ENCODE data around the gene GP1BA. TPM values are rescaled to one million over a fixed set of nuclear protein-coding genes. Genes with fewer than 3 reads are reported as not detected.
"Not testable (repeated sequence)": the region's sequence is repeated elsewhere in the genome, so short reads cannot be mapped to it uniquely, and the experiment has no call there.

The GP1BA gene
- total RNA-seq, 4 donors from 2014 or later, result 0.19 TPM; not detected in 3

DNA sequence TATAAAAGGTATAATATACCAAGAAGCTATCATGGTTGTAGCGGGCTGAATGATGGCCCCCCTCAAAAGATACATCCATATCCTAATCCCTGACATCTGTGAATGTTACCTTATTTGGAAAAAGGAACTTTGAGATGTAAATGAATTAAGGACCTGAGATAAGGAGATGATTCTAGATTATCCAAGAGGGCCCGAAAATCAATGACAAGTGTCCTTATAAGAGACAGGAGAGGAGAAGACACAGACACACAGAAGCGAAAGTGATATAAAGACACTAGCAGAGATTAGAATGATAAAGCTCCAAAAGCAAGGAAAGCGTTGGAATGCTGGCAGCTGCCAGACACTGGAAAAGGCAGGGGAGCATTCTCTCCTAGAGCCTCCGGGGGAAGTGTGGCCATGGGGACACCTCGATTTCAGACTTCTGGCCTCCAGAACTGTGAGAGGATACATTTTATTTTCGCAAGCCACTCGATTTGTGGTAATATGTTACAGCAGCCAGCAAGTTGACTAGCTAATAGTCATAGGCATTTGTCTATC lies 12.5 kb upstream of the GP1BA start:
- TF ChIP-seq POLR2AphosphoS5 (IDR thresholded peaks at IDR 0.05) (no peak), EP300 (IDR thresholded peaks at IDR 0.05) (no peak), POLR2A (IDR thresholded peaks at IDR 0.05) (no peak)
- TF ChIP-seq, protein P1, sequence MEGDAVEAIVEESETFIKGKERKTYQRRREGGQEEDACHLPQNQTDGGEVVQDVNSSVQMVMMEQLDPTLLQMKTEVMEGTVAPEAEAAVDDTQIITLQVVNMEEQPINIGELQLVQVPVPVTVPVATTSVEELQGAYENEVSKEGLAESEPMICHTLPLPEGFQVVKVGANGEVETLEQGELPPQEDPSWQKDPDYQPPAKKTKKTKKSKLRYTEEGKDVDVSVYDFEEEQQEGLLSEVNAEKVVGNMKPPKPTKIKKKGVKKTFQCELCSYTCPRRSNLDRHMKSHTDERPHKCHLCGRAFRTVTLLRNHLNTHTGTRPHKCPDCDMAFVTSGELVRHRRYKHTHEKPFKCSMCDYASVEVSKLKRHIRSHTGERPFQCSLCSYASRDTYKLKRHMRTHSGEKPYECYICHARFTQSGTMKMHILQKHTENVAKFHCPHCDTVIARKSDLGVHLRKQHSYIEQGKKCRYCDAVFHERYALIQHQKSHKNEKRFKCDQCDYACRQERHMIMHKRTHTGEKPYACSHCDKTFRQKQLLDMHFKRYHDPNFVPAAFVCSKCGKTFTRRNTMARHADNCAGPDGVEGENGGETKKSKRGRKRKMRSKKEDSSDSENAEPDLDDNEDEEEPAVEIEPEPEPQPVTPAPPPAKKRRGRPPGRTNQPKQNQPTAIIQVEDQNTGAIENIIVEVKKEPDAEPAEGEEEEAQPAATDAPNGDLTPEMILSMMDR (IDR thresholded peaks at IDR 0.05), result no peak
- Histone ChIP-seq H3K4me1 (no peaks in the 10 kb centered on the region), H3K9me3 (no peaks in the 10 kb centered on the region), H3K27ac (no peak overlapping the region), H3K27me3 (no peaks in the 10 kb centered on the region), H3K4me3 (no peak overlapping the region), H3K36me3 (no peaks in the 10 kb centered on the region)
- 47 to 52% methylated on average over 6 to 8 of the region's 8 CpGs for WGBS, 2 donors (ENCODE audit: low coverage in 1 of 2)
- ATAC-seq, result no peak

DNA sequence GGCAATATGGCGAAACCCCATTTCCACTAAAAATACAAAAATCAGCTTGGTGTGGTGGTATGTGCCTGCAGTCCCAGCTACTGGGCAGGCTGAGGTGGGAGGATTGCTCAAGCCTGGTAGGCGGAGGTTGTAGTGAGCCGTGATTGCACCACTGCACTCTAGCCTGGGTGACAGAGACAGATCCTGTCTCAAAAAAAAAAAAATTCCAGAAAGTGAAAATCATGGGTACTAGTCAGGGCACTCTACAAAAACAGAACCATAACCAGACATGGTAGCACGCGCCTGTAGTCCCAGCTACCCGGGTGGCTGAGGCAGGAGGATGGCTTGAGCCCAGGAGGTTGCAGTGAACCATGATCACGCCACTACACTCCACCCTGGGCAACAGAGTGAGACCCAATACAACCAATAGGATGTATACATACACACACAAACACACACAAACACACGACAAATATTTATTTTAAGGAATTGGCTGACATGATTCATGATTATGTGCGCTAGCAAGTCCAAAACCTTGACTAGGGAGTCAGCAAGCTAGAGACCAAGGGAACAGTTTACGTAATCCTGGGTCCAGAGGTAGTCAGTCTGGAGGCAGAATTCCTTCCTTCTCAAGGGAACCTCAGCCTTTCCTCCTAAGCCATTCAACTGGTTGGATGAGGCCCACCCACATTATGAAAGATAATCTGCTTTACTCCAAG lies 11.6 kb upstream of the GP1BA start:
- 80 to 88% methylated on average over 9 of the region's 10 CpGs for WGBS, 2 donors (ENCODE audit: low coverage in 1 of 2)
- no peak for ATAC-seq
- H3K4me1 ChIP-seq, result no peaks in the 10 kb centered on the region
- H3K4me3 ChIP-seq, result no peak overlapping the region
- no peaks in the 10 kb centered on the region for H3K27me3 ChIP-seq
- H3K27ac ChIP-seq, result no peak overlapping the region
- no peaks in the 10 kb centered on the region for H3K36me3 ChIP-seq
- no peaks in the 10 kb centered on the region for H3K9me3 ChIP-seq
- TF ChIP-seq POLR2AphosphoS5 (IDR thresholded peaks at IDR 0.05), result no peak
- TF ChIP-seq, protein P1 (IDR thresholded peaks at IDR 0.05), result no peak
- no peak for TF ChIP-seq EP300 (IDR thresholded peaks at IDR 0.05)
- no peak for TF ChIP-seq POLR2A (IDR thresholded peaks at IDR 0.05)

DNA sequence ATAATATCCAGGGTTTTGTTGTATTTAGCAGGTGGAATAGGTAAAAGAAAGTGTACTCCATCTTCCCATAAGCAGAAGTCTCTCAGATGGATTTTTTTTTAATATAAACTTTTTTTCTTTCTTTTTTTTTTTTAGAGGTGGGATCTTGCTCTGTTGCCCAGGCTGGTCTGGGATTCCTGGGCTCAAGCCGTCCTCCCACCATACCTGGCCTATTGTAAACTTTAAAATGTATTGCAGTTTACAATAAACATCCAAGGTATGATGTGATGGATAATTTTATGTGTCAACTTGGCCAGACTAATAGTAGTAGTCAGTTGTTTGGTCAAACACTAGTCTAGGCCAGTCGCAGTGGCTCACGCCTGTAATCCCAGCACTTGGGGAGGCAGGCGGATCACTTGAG lies 10.8 kb upstream of the GP1BA start:
- Histone ChIP-seq H3K9me3 (no peaks in the 10 kb centered on the region), H3K27me3 (no peaks in the 10 kb centered on the region), H3K27ac (no peak overlapping the region), H3K4me1 (no peaks in the 10 kb centered on the region), H3K4me3 (no peak overlapping the region), H3K36me3 (no peaks in the 10 kb centered on the region)
- 50 to 71% methylated on average over 1 of the region's 4 CpGs for WGBS, 2 donors (ENCODE audit: low coverage in 1 of 2)
- ATAC-seq, result no peak
- TF ChIP-seq EP300 (IDR thresholded peaks at IDR 0.05) (no peak), POLR2A (IDR thresholded peaks at IDR 0.05) (no peak), POLR2AphosphoS5 (IDR thresholded peaks at IDR 0.05) (no peak)

DNA sequence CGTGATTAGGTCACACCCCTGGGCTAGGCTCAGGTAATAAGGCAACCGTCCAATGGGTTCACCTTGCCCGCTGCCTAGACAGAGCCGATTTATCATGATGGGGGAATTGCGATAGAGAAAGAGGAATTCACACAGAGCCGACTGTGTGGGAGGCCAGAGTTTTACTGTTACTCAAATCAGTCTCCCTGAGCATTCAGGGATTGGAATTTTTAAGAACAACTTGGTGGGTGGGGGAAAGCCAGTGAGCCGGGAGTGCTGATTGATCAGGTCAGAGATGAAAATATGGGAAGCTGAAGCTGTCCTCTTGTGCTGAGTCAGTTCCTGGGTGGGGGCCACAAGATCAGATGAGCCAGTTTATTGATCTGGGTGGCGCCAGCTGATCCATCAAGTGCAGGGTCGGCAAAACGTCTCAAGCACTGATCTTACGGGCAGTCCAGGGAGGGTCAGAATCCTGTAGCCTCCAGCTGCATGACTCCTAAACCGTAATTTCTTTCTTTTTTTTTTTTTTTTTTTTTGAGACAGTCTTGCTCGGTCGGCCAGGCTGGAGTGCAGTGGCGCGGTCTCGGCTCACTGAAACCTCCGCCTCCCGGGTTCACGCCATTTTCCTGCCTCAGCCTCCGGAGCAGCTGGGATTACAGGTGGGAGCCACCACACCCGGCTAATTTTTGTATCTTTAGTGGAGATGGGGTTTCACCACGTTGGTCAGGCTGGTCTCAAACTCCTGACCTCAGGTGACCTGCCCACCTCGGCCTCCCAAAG lies 5.3 kb upstream of the GP1BA start:
- not testable (repeated sequence) for H3K27me3 ChIP-seq, H3K27ac ChIP-seq, H3K4me1 ChIP-seq, ATAC-seq, H3K36me3 ChIP-seq, H3K4me3 ChIP-seq, H3K9me3 ChIP-seq
- 78 to 82% methylated on average over 12 to 14 of the region's 24 CpGs for WGBS, 2 donors (ENCODE audit: low coverage in 1 of 2)

DNA sequence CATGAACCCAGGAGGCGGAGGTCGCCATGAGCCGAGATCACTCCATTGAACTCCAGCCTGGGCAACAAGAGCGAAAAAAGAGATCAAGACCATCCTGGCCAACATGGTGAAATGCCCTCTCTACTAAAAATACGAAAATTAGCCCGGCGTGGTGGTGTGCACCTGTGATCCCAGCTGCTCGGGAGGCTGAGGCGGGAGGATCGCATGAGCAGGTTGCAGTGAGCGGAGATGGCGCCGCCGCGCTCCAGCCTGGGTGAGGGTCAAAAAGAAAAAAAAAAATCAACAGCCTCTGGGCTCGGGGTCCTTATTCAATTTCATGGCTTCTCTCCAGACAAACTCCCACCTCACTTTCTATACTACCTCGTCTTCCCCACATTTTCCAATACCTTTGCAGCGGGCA lies 3.2 kb upstream of the GP1BA start:
- Histone ChIP-seq H3K36me3 (no peaks in the 10 kb centered on the region), H3K27ac (no peak overlapping the region), H3K4me1 (peaks cover 0 to 5% (median 0%) of the 10 kb centered on the region in 3 donors), H3K4me3 (no peak overlapping the region), H3K9me3 (no peaks in the 10 kb centered on the region), H3K27me3 (no peaks in the 10 kb centered on the region)
- 98 to 99% methylated on average over 11 to 15 of the region's 18 CpGs for WGBS, 2 donors (ENCODE audit: low coverage in 1 of 2)
- TF ChIP-seq POLR2A (IDR thresholded peaks at IDR 0.05) (no peak), POLR2AphosphoS5 (IDR thresholded peaks at IDR 0.05) (no peak), EP300 (IDR thresholded peaks at IDR 0.05) (no peak)
- TF ChIP-seq, protein P1 (IDR thresholded peaks at IDR 0.05), result no peak
- no peak for ATAC-seq

Measured in gastroesophageal sphincter (tissue), 4 donors.